Panc1 (cell line): ENCODE results near the gene VTI1B. TPM values are rescaled to one million over a fixed set of nuclear protein-coding genes. Genes with fewer than 3 reads are reported as not detected.

Experiments
- ATAC-seq: fragments of 200-7000 bp; cut with Tn5 transposase; 2 replicates; pipeline ENCODE4 v1.9.1; 2020; ENCODE audit warnings: mild to moderate bottlenecking, moderate library complexity
- BruUV-seq: library from RNA; stranded (reverse); fragments of 400-500 nt; replicated peaks from 2 replicates; lab custom pipeline; 2021; lab: Mats Ljungman, UMichigan
- CTCF ChIA-PET: fragments of 300-600 bp; sonication (Branson Sonifier 250); formaldehyde crosslinking; loops from one replicate; lab custom pipeline; 2022; ENCODE audit warnings: antibody characterized with exemption; lab: Charles Lee
- POLR2A ChIA-PET: fragments of 300-600 bp; sonication (Branson Sonifier 250); formaldehyde crosslinking; loops from one replicate; lab custom pipeline; 2022; ENCODE audit warnings: antibody characterized with exemption; lab: Charles Lee
- DNase-seq: peaks from one replicate; pipeline ENCODE4 v3.0.0-alpha.2; 2010; ENCODE audit warnings: low read depth, low spot score
- H3K27ac ChIP-seq: 2 replicates; pipeline ENCODE4 v1.5.1; 2011; ENCODE audit warnings: mild to moderate bottlenecking, low read length, inconsistent platforms
- H3K27me3 ChIP-seq: fragments of 200-500 bp; sonication (Bioruptor generic); 2 replicates; pipeline ENCODE4 v1.6.0; 2014; ENCODE audit warnings: low read length, inconsistent platforms; ENCODE audit not compliant: control insufficient read depth, insufficient read depth
- H3K36me3 ChIP-seq: fragments of 200-500 bp; sonication (Bioruptor generic); 2 replicates; pipeline ENCODE4 v1.5.1; 2014; ENCODE audit warnings: inconsistent platforms, mild to moderate bottlenecking, low read length, moderate library complexity; ENCODE audit not compliant: control insufficient read depth, insufficient read depth
- H3K4me1 ChIP-seq: 2 replicates; pipeline ENCODE4 v1.5.1; 2011; ENCODE audit warnings: inconsistent platforms, mild to moderate bottlenecking, low read length, moderate library complexity; ENCODE audit not compliant: control insufficient read depth, insufficient read depth
- H3K4me3 ChIP-seq, 2 experiments: 2 replicates each; pipeline ENCODE4 v1.5.1; 2011 to 2012; ENCODE audit warnings: low read depth in 2 of 2, low read length in 2 of 2, mild to moderate bottlenecking in 2 of 2, inconsistent platforms in 1 of 2, moderate library complexity in 1 of 2
- H3K9me3 ChIP-seq: fragments of 200-500 bp; sonication (Bioruptor generic); 2 replicates; pipeline ENCODE4 v1.5.1; 2014; ENCODE audit warnings: low read depth, mild to moderate bottlenecking, inconsistent platforms, low read length, moderate library complexity; ENCODE audit not compliant: control insufficient read depth, insufficient read depth
- POLR2AphosphoS5 ChIP-seq: IDR thresholded peaks from 2 replicates; pipeline ENCODE4 v1.6.1; 2012; ENCODE audit warnings: mild to moderate bottlenecking, low read depth, low read length, moderate library complexity
- SIN3A ChIP-seq: IDR thresholded peaks from 2 replicates; pipeline ENCODE4 v1.6.1; 2012; ENCODE audit warnings: low read depth, mild to moderate bottlenecking, low read length, moderate library complexity, borderline replicate concordance; ENCODE audit not compliant: insufficient read depth
- TCF7L2 ChIP-seq: IDR thresholded peaks from 2 replicates; pipeline ENCODE4 v1.6.1; 2011; ENCODE audit warnings: mild to moderate bottlenecking, low read depth, low read length, inconsistent platforms
- in situ Hi-C: cut with HindIII; loops from 2 replicates; pipeline ENCODE4 v1.10.0; 2016; ENCODE audit warnings: low sequenced_read_pairs, low pct_unique_long_range_greater_than_20kb
- intact Hi-C: fragments of 100-400 bp; cut with micrococcal nuclease; formaldehyde crosslinking; loops from one replicate; pipeline ENCODE4 v1.10.0; 2022; ENCODE audit not compliant: unreplicated experiment
- total RNA-seq: library from RNA; stranded (reverse); gene quantifications from one replicate; pipeline ENCODE4 v1.2.1, GENCODE V29; 2021; ENCODE audit not compliant: unreplicated experiment
- TF ChIP-seq, protein P1 (sequence below): fragments of 450-650 bp; IDR thresholded peaks from 2 replicates; pipeline ENCODE4 v1.5.1; 2017; ENCODE audit warnings: mild to moderate bottlenecking
- TF ChIP-seq, protein P2 (sequence below), 2 experiments: IDR thresholded peaks; 2 replicates each; pipeline ENCODE4 v1.6.1; 2011 to 2012; ENCODE audit warnings: low read depth in 2 of 2, control low read depth in 1 of 2, low read length in 1 of 2, mild to moderate bottlenecking in 1 of 2, moderate library complexity in 1 of 2; ENCODE audit not compliant: insufficient read depth in 1 of 2

The VTI1B gene
- total RNA-seq, 1 experiment from 2014 or later, result 84.9 TPM

DNA sequence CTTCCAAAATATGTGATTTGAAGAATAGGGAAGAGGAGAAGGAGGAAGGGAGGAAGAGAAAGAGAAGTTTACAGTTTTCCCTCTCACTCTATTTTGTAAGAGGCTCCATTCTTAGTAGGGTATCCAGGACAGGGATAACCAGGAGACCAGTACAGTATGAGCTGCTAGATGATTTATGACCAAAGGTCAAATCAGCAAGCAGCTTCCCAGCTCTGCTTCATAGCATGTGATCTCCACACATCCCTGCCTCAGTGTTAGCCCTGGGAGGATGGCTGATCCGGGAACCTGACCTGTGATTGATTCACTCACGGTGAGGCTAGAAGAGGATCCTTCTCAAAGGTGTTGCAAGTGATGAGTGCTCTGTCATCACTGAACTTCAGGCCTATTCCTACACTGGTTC is 43.8 kb upstream of the VTI1B start:
- Histone ChIP-seq H3K27me3 (no peaks in the 10 kb centered on the region; the same call in 1 of the 2 replicates), H3K36me3 (no peaks in the 10 kb centered on the region), H3K27ac (no peak overlapping the region), H3K4me3 (no peak overlapping the region), H3K9me3 (no peaks in the 10 kb centered on the region), H3K4me1 (no peaks in the 10 kb centered on the region)
- POLR2A ChIA-PET, result no interaction called here
- DNase-seq, result no peak
- TF ChIP-seq, protein P1, sequence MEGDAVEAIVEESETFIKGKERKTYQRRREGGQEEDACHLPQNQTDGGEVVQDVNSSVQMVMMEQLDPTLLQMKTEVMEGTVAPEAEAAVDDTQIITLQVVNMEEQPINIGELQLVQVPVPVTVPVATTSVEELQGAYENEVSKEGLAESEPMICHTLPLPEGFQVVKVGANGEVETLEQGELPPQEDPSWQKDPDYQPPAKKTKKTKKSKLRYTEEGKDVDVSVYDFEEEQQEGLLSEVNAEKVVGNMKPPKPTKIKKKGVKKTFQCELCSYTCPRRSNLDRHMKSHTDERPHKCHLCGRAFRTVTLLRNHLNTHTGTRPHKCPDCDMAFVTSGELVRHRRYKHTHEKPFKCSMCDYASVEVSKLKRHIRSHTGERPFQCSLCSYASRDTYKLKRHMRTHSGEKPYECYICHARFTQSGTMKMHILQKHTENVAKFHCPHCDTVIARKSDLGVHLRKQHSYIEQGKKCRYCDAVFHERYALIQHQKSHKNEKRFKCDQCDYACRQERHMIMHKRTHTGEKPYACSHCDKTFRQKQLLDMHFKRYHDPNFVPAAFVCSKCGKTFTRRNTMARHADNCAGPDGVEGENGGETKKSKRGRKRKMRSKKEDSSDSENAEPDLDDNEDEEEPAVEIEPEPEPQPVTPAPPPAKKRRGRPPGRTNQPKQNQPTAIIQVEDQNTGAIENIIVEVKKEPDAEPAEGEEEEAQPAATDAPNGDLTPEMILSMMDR, result no peak
- TF ChIP-seq SIN3A, result no peak
- no peak for TF ChIP-seq TCF7L2
- TF ChIP-seq POLR2AphosphoS5, result no peak
- TF ChIP-seq, protein P2, sequence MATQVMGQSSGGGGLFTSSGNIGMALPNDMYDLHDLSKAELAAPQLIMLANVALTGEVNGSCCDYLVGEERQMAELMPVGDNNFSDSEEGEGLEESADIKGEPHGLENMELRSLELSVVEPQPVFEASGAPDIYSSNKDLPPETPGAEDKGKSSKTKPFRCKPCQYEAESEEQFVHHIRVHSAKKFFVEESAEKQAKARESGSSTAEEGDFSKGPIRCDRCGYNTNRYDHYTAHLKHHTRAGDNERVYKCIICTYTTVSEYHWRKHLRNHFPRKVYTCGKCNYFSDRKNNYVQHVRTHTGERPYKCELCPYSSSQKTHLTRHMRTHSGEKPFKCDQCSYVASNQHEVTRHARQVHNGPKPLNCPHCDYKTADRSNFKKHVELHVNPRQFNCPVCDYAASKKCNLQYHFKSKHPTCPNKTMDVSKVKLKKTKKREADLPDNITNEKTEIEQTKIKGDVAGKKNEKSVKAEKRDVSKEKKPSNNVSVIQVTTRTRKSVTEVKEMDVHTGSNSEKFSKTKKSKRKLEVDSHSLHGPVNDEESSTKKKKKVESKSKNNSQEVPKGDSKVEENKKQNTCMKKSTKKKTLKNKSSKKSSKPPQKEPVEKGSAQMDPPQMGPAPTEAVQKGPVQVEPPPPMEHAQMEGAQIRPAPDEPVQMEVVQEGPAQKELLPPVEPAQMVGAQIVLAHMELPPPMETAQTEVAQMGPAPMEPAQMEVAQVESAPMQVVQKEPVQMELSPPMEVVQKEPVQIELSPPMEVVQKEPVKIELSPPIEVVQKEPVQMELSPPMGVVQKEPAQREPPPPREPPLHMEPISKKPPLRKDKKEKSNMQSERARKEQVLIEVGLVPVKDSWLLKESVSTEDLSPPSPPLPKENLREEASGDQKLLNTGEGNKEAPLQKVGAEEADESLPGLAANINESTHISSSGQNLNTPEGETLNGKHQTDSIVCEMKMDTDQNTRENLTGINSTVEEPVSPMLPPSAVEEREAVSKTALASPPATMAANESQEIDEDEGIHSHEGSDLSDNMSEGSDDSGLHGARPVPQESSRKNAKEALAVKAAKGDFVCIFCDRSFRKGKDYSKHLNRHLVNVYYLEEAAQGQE (IDR thresholded peaks at IDR 0.05; ENCODE audit: insufficient read depth in 1 of 2, low read depth in 2 of 2, low read length in 1 of 2), result no peak
- BruUV-seq, result no TSS peak
- CTCF ChIA-PET, result no interaction called here
- in situ Hi-C loops (no loop called here), intact Hi-C loops (no loop called here)
- ATAC-seq, result no peak

DNA sequence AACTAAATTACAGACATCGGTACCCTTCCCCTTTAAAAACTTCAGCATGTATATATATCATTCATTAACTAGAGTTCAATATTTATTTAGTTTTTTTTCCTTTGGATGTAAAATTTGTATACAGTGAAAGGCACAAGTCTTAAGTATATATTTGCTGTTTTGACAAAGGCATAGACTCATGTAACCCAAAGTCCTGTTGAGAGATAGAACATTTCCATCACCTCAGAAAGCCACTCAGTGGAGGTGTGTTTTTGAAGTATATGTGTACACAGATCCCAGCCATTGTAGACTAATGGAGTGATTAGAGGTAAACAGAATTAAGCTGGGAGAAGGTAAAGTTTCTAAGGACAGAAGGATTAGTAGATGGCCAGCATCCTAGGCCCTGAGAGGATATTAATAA is 42.6 kb upstream of the VTI1B start:
- H3K9me3 ChIP-seq, result no peaks in the 10 kb centered on the region
- no peak overlapping the region for H3K27ac ChIP-seq
- no peaks in the 10 kb centered on the region; the same call in 1 of the 2 replicates for H3K27me3 ChIP-seq
- TF ChIP-seq, protein P1, result no peak
- TF ChIP-seq, protein P2 (IDR thresholded peaks at IDR 0.05; ENCODE audit: insufficient read depth in 1 of 2, low read depth in 2 of 2, low read length in 1 of 2), result no peak
- TF ChIP-seq SIN3A (no peak), POLR2AphosphoS5 (no peak), TCF7L2 (no peak)
- POLR2A ChIA-PET, result no interaction called here
- no TSS peak for BruUV-seq
- ATAC-seq, result no peak
- DNase-seq, result no peak
- CTCF ChIA-PET, result no interaction called here
- intact Hi-C loops, result no loop called here
- H3K36me3 ChIP-seq, result no peaks in the 10 kb centered on the region
- H3K4me1 ChIP-seq, result no peaks in the 10 kb centered on the region
- H3K4me3 ChIP-seq, result no peak overlapping the region
- in situ Hi-C loops, result no loop called here
